Left lung (tissue), 10 donors: Measurements from ENCODE around the gene PBX1. TPM values are rescaled to one million over a fixed set of nuclear protein-coding genes. Genes with fewer than 3 reads are reported as not detected.
A peak's percentile ranks its signal among the peaks of the same experiment; 100 is the strongest.

Source experiments
- ATAC-seq: fragments of 200-7000 bp; cut with Tn5 transposase; one replicate; pipeline ENCODE4 v1.9.1; 2020; ENCODE audit warnings: moderate library complexity
- DNase-seq, 4 donors: peaks; one replicate each; pipeline ENCODE4 v3.0.0-alpha.2; 2013 to 2020
- H3K27ac ChIP-seq, 2 donors: fragments of 200-600 bp; sonication (generic) in 1 of 2; one replicate each; pipeline versions ENCODE4 v1.5.0 to v1.8.0; 2020 to 2021
- H3K27me3 ChIP-seq, 2 donors: fragments of 200-600 bp; sonication (generic) in 1 of 2; one replicate each; pipeline versions ENCODE4 v1.5.0 to v1.8.0; 2020 to 2021
- H3K36me3 ChIP-seq, 2 donors: fragments of 200-600 bp; sonication (generic) in 1 of 2; one replicate each; pipeline versions ENCODE4 v1.5.0 to v1.8.0; 2020 to 2021
- H3K4me1 ChIP-seq, 2 donors: fragments of 200-600 bp; one replicate each; pipeline ENCODE4 v1.8.0; 2021
- H3K4me3 ChIP-seq, 2 donors: fragments of 200-600 bp; sonication (generic) in 1 of 2; one replicate each; pipeline versions ENCODE4 v1.5.0 to v1.8.0; 2020 to 2021; ENCODE audit warnings: mild to moderate bottlenecking in 1 of 2
- H3K9me3 ChIP-seq, 2 donors: fragments of 200-600 bp; sonication (generic) in 1 of 2; one replicate each; pipeline versions ENCODE4 v1.5.0 to v1.8.0; 2020 to 2021
- intact Hi-C, 2 donors: fragments of 100-400 bp; cut with DNase I; formaldehyde crosslinking; loops; one replicate each; pipeline versions ENCODE4 v1.11.2 to v1.14.2; 2022
- polyA plus RNA-seq, 6 donors: library from polyadenylated mRNA; unstranded; fragments of 120-200 nt; gene quantifications; one replicate each; pipeline ENCODE4 v1.2.1, GENCODE V29; 2013; ENCODE audit not compliant: insufficient read length in 6 of 6
- total RNA-seq, 2 donors: library from RNA; stranded (reverse); fragmentation: NEBNext Ultra II Directional; extraction: Animal tissue kit (Norgen Biotek cat#: 25700); gene quantifications; one replicate each; pipeline ENCODE4 v1.2.1, GENCODE V29; 2021
- TF ChIP-seq, protein P1 (sequence below), 2 donors: fragments of 200-600 bp; sonication (generic) in 1 of 2; IDR thresholded peaks; one replicate each; pipeline versions ENCODE4 v1.5.0 to v1.8.0; 2021; ENCODE audit warnings: antibody characterized with exemption in 2 of 2
- donor health status: DM: no; HTN: yes; CAD: no.
- donor health status: DM: no; HTN: no; CAD: no.

PBX1 gene
- total and polyA plus RNA-seq, 8 donors, result 44.5 to 133 (median 127) TPM

DNA sequence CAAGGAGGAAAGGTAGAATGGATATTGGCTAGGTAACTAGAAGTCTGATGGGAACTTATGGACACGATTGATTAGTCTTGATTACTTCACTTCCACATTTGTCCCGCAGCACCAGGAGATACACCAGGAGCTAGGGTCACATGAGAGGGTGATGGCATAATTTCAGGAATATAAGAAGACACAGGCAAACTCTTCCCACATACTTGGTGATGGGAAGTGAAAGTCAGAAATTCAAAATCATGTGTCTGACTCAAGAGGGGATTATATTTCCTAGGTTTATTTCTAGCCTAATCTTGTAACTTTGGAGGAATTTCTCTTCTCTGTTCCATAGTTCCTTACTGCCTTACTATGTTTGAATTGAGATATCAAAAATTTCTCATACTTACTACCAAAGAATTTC is 185.0 kb downstream of the PBX1 start:
- Histone ChIP-seq H3K27ac (no peak overlapping the region), H3K27me3 (no peaks in the 10 kb centered on the region), H3K4me1 (no peaks in the 10 kb centered on the region), H3K36me3 (no peaks in the 10 kb centered on the region), H3K4me3 (no peak overlapping the region), H3K9me3 (no peaks in the 10 kb centered on the region)
- TF ChIP-seq, protein P1, sequence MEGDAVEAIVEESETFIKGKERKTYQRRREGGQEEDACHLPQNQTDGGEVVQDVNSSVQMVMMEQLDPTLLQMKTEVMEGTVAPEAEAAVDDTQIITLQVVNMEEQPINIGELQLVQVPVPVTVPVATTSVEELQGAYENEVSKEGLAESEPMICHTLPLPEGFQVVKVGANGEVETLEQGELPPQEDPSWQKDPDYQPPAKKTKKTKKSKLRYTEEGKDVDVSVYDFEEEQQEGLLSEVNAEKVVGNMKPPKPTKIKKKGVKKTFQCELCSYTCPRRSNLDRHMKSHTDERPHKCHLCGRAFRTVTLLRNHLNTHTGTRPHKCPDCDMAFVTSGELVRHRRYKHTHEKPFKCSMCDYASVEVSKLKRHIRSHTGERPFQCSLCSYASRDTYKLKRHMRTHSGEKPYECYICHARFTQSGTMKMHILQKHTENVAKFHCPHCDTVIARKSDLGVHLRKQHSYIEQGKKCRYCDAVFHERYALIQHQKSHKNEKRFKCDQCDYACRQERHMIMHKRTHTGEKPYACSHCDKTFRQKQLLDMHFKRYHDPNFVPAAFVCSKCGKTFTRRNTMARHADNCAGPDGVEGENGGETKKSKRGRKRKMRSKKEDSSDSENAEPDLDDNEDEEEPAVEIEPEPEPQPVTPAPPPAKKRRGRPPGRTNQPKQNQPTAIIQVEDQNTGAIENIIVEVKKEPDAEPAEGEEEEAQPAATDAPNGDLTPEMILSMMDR (IDR thresholded peaks at IDR 0.05), result no peak
- ATAC-seq (no peak), DNase-seq (no peak)
- intact Hi-C loops, result no loop called here

- H3K4me1 ChIP-seq, result no peaks in the 10 kb centered on the region
- H3K9me3 ChIP-seq, result no peaks in the 10 kb centered on the region
- no peak for DNase-seq
- no peak overlapping the region for H3K4me3 ChIP-seq
- TF ChIP-seq, protein P1 (IDR thresholded peaks at IDR 0.05), result no peak
- H3K36me3 ChIP-seq, result no peaks in the 10 kb centered on the region
- intact Hi-C loops, result no loop called here
- no peaks in the 10 kb centered on the region for H3K27me3 ChIP-seq
- H3K27ac ChIP-seq, result no peak overlapping the region
- no peak for ATAC-seq
These were observed 186.8 kb downstream of the PBX1 start for GRCh38 chr1:164745736-164746135.

GRCh38 chr1:164746632-164747031 is 187.6 kb downstream of the PBX1 start:
- no peaks in the 10 kb centered on the region for H3K4me1 ChIP-seq
- TF ChIP-seq, protein P1 (IDR thresholded peaks at IDR 0.05), result no peak
- H3K36me3 ChIP-seq, result no peaks in the 10 kb centered on the region
- no peaks in the 10 kb centered on the region for H3K27me3 ChIP-seq
- DNase-seq (no peak), ATAC-seq (no peak)
- no peaks in the 10 kb centered on the region for H3K9me3 ChIP-seq
- intact Hi-C loops, result no loop called here
- H3K27ac ChIP-seq, result no peak overlapping the region
- H3K4me3 ChIP-seq, result no peak overlapping the region

DNA sequence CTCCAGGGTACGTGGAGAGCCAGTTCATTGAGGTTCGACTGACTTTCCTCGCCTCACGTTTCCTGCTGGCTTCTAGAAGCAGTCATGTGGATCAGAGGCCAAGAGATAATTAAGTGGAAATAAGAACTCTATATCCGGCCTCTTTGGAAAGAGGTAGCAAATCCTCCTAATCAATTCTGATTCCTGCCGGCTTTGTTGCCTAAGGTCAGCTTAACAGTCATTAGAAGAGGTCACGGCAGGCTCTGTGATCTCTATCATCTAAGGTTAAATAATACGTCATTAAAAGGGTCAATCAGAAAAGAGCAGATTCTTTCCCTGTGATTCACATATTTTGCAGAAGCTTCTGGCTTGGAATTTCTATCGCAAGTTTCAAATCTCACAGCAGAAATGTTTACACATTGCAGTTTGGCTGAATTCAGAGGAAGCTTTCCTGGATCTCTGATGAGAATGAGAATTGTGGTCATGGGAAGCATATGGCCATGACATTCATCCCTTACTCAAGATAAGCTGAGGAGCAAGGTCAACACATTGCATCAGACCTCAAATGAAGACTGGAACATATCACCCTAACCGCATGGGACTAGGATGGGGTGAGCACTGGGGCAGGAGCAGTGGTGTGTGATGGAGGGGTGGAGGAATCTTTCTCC is 189.4 kb downstream of the PBX1 start:
- no peaks in the 10 kb centered on the region for H3K4me1 ChIP-seq
- TF ChIP-seq, protein P1 (IDR thresholded peaks at IDR 0.05), result no peak
- intact Hi-C loops, result no loop called here
- no peaks in the 10 kb centered on the region for H3K9me3 ChIP-seq
- H3K36me3 ChIP-seq, result no peaks in the 10 kb centered on the region
- H3K4me3 ChIP-seq, result no peak overlapping the region
- DNase-seq (peak in 2 of 4 donors; percentile 46 to 59), ATAC-seq (peak; percentile 78)
- no peaks in the 10 kb centered on the region for H3K27me3 ChIP-seq
- peak overlapping the region in 1 of 2 donors; percentile 55 for H3K27ac ChIP-seq

DNA sequence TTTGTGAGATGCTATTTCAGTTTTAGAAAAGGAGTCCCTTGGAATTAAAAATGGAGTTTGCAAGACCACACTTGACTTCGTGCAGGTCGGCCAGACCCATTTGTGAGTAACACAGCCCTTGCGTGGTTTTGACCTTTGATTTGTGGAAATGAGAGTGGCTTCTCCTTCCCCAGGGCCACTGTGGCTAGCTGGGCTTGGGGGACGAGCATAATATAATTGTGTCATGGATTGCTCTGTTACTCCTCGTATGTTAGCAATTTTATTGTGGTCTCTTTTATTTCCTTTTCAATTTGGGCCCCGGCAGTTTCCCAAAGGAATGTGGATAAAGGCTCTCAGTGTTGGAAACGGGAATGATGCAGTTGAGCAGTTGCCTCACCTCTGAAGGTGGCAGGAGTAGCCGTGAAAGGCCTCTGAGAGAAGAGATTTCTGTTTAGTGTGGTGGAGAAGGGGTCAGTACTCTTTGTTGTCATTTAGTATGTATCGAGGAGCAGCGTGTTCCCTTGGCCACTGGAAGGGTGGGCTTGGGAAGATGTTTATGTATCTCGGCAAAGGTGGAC is 194.6 kb downstream of the PBX1 start:
- DNase-seq (no peak), ATAC-seq (no peak)
- Histone ChIP-seq H3K36me3 (no peaks in the 10 kb centered on the region), H3K4me1 (no peaks in the 10 kb centered on the region), H3K27me3 (no peaks in the 10 kb centered on the region), H3K4me3 (no peak overlapping the region), H3K27ac (peak overlapping the region; percentile 34 to 64), H3K9me3 (no peaks in the 10 kb centered on the region)
- TF ChIP-seq, protein P1 (IDR thresholded peaks at IDR 0.05), result no peak
- intact Hi-C loops, result no loop called here
